ENCODE results near the gene CENPF. TPM values are rescaled to one million over a fixed set of nuclear protein-coding genes. Genes with fewer than 3 reads are reported as not detected.
A peak's percentile ranks its signal among the peaks of the same experiment; 100 is the strongest.

CENPF gene
- total RNA-seq (2014; rRNA removed; shearing (Covaris generic)) (110 and 161 TPM in 2 replicates), total RNA-seq (2022) (173 and 195 TPM in 2 replicates), Bru-seq, nascent RNA (percentile 97 among the genes with signal in this experiment), BruChase-seq, experiment 1, labeled RNA remaining after a 6-hour chase (percentile 97 among the genes with signal in this experiment), BruChase-seq, experiment 2, labeled RNA remaining after a 2-hour chase (percentile 97 among the genes with signal in this experiment)
- long read RNA-seq, full-length matches to known transcripts = 25 of 85 reads
- long read RNA-seq, partial matches to known transcripts = 50 of 85 reads
- long read RNA-seq, other reads (novel, unspliced or antisense) = 10 of 85 reads

GRCh38 chr1:214602764-214603657, at the start of gene CENPF:
Gene CENPF, plus strand, starts transcription at chr1:214603195. Its CDS starts 10,560 bp downstream, at chr1:214613755.
- Histone ChIP-seq H4K20me1 (ENCODE audit: insufficient read depth, low read length) (peaks cover 11% of the 10 kb centered on the region; the same call in 1 of the 2 replicates), H3K4me1 (ENCODE audit: insufficient read depth, low read length, poor library complexity, severe bottlenecking) (peaks cover 7% of the 10 kb centered on the region), H2AFZ (ENCODE audit: low read length) (peak within 1 kb of the TSS; percentile 99), H3K36me3 (ENCODE audit: insufficient read depth, low read length) (peaks cover 37% of the 10 kb centered on the region), H3K4me2 (ENCODE audit: low read length) (peak within 1 kb of the TSS; percentile 86), H3K9me2 (ENCODE audit: insufficient read depth, low read length) (no peaks in the 10 kb centered on the region), H3K79me2 (ENCODE audit: insufficient read depth, low read depth, low read length) (peaks cover 41% of the 10 kb centered on the region), H3K4me3 (ENCODE audit: low read depth, low read length, poor library complexity, severe bottlenecking) (peak within 1 kb of the TSS; percentile 94), H3K9me3 (ENCODE audit: low read length) (no peaks in the 10 kb centered on the region; the same call in 1 of the 2 replicates), H3K27ac (ENCODE audit: low read depth, low read length, poor library complexity, severe bottlenecking) (peak within 1 kb of the TSS; percentile 77)
- CTCF ChIA-PET (ENCODE audit: unreplicated experiment) = no interaction called here
- TSS peak; percentile 79 for BruUV-seq (replicated peaks)
- intact Hi-C loops (cut with micrococcal nuclease; ENCODE audit: unreplicated experiment) = loop anchor here (5.0 kb wide), 1 partner anchor 321 kb away; the partner anchor contains the start of gene SMYD2
- TF ChIP-seq EZH2phosphoT487 (IDR thresholded peaks at IDR 0.05; ENCODE audit: borderline replicate concordance, low read depth, low read length) = no peak
- TF ChIP-seq CTCF (conservative IDR thresholded peaks at IDR 0.05; ENCODE audit: low read length) = no peak
- POLR2A ChIA-PET = interaction anchor here (0.7 to 1.8 kb wide), 6 partner anchors 9 to 394 kb away, joined by 3 to 6 read pairs (median 4); no protein-coding TSS in a partner anchor
- peak; percentile 97 for DNase-seq (ENCODE audit: low spot score)

GRCh38 chr1:214557952-214558735, 44.9 kb upstream of the CENPF start:
- Histone ChIP-seq H3K9me3 (ENCODE audit: low read length) (no peaks in the 10 kb centered on the region), H3K4me3 (ENCODE audit: low read depth, low read length, poor library complexity, severe bottlenecking) (no peak overlapping the region), H2AFZ (ENCODE audit: low read length) (no peak overlapping the region), H3K9me2 (ENCODE audit: insufficient read depth, low read length) (no peaks in the 10 kb centered on the region), H3K27ac (ENCODE audit: low read depth, low read length, poor library complexity, severe bottlenecking) (no peak overlapping the region), H3K4me2 (ENCODE audit: low read length) (no peak overlapping the region), H3K79me2 (ENCODE audit: insufficient read depth, low read depth, low read length) (no peaks in the 10 kb centered on the region), H3K36me3 (ENCODE audit: insufficient read depth, low read length) (no peaks in the 10 kb centered on the region), H4K20me1 (ENCODE audit: insufficient read depth, low read length) (no peaks in the 10 kb centered on the region), H3K4me1 (ENCODE audit: insufficient read depth, low read length, poor library complexity, severe bottlenecking) (no peaks in the 10 kb centered on the region)
- ChIA-PET CTCF (ENCODE audit: unreplicated experiment) (no interaction called here), POLR2A (interaction anchor here (0.6 kb wide), 1 partner anchor 15 kb away, joined by 3 read pairs; no protein-coding TSS in a partner anchor)
- no peak for DNase-seq (ENCODE audit: low spot score)
- intact Hi-C loops (cut with micrococcal nuclease; ENCODE audit: unreplicated experiment) = no loop called here
- TF ChIP-seq EZH2phosphoT487 (IDR thresholded peaks at IDR 0.05; ENCODE audit: borderline replicate concordance, low read depth, low read length) = no peak
- no peak for TF ChIP-seq CTCF (conservative IDR thresholded peaks at IDR 0.05; ENCODE audit: low read length)
- BruUV-seq (replicated peaks) = no TSS peak

All from OCI-LY7 (cell line).